C4-2B (cell line): ENCODE data around the gene TCF7L1.

Experiments used
- ZFX ChIP-seq: fragments of 450-650 bp; IDR thresholded peaks from 2 replicates; pipeline ENCODE4 v1.6.1; 2017
- TF ChIP-seq, protein P1 (sequence below): fragments of 450-650 bp; conservative IDR thresholded peaks from 2 replicates; pipeline ENCODE4 v1.5.1; 2017; ENCODE audit warnings: mild to moderate bottlenecking

DNA sequence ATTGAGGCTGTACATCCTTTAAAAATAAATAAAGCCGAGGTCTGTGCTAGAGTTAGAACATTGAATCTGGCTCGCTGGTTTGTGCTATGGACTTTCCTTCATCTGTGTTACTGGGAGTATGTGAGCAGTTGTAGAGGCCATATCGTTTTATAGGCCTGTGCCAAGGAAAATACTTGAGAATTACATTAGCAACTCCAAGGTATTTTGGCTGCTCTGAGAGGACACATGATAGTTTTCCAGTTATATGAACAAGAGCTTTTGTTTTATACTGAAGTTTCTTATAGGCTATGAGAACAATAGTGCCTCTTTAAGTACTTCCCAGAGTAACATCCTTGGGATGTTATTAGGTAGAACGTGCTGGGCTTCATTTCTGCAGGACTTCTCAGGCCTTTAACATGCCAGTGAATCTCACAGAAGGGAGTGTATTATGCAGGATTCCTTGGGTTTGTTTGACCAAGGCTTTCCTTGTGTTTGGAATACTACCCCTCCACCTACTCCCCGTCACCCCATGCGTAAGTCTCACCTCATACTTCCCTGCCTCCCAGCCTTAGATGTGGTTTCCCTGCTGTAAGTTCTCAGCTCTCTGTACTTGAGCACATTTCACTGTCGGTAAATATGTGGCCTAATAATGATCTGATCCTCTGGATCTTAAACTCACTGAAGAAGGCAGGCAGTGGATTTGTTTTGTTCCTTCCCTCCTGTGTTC is 21.0 kb downstream of the TCF7L1 start:
- TF ChIP-seq, protein P1, sequence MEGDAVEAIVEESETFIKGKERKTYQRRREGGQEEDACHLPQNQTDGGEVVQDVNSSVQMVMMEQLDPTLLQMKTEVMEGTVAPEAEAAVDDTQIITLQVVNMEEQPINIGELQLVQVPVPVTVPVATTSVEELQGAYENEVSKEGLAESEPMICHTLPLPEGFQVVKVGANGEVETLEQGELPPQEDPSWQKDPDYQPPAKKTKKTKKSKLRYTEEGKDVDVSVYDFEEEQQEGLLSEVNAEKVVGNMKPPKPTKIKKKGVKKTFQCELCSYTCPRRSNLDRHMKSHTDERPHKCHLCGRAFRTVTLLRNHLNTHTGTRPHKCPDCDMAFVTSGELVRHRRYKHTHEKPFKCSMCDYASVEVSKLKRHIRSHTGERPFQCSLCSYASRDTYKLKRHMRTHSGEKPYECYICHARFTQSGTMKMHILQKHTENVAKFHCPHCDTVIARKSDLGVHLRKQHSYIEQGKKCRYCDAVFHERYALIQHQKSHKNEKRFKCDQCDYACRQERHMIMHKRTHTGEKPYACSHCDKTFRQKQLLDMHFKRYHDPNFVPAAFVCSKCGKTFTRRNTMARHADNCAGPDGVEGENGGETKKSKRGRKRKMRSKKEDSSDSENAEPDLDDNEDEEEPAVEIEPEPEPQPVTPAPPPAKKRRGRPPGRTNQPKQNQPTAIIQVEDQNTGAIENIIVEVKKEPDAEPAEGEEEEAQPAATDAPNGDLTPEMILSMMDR = no peak
- TF ChIP-seq ZFX = no peak
